ELF-1 (cell line): Measurements from ENCODE around the gene MAN1B1.
A peak's percentile ranks its signal among the peaks of the same experiment; 100 is the strongest.

Experiments
- DNase-seq: peaks from one replicate; pipeline ENCODE4 v3.0.0-alpha.2; 2016; ENCODE audit warnings: low read depth, low spot score

The MAN1B1 gene

DNA sequence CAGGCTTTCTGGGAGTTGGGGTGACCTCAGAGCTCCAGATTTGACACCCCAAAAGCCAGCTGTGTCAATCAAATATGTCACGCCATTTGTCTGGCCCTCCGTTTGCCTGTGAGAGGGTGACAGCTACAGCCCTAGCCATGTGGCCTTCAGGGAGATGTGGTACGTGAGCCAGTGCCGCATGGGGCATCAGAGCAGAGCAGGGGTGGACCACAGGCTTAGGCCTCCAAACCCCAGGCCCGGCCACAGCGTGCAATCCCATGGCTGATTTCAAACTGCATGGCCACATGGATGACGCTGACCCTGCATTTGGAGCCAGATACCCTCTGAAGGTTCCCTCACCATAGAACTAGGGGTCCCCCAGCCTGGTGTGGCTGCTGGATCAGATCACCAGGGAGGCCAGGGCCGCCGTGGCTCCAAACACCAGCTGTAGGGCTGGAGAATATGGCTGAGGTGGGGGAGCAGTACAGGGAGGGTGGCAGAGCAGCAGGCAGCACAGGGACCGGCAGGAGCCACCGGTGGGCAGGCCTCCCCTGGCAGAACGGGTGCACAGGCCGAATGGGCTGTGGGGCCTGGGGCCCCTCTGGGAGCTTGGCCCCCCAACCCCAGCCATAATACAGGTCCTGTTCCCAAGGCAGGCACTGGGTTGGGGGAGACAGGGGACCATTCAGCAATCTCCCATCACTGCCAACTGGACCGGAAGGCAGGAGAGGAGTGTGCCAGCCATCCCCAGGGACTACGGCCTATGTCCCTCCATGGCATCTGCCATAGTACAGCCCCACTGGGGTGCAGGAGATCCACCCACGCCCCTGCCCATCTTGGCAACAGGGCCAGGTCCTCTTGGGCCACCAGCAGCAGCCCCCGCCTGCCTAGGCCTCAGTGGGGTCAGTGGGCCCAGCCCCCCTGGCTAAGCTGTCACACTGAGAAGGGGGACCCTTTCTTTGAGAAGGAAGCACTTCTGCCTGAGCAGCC lies 18.0 kb upstream of the MAN1B1 start:
- no peak for DNase-seq

DNA sequence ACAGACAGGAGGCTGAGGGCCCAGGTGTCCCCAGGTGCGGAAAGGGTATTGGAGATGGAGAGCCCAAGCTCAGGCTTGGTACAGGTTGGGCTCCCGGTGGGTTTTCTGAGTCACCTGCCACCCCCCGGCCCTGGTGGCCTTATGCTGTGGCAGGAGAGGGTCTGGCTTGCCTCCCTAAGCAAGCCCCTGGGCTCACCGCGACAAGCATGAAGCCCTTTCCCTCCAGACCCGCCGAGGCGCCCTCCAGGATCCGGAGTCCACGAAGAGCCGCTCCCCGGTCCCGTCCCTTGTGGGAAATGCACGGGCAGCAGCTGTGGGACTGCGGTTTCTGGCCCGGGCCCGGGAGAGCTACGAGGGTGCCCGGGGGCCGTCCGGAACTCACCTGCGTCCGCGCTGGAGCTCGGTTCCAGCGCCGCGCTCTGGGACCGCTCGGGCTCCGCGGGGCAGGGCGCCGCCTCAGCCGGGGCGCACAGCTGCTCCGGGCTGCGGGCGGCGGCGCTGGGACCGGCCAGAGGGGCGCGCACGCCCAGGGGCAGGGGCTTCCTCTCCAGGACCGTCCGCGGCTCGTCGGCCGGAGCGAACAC lies 17.2 kb upstream of the MAN1B1 start:
- peak; percentile 57 for DNase-seq

DNA sequence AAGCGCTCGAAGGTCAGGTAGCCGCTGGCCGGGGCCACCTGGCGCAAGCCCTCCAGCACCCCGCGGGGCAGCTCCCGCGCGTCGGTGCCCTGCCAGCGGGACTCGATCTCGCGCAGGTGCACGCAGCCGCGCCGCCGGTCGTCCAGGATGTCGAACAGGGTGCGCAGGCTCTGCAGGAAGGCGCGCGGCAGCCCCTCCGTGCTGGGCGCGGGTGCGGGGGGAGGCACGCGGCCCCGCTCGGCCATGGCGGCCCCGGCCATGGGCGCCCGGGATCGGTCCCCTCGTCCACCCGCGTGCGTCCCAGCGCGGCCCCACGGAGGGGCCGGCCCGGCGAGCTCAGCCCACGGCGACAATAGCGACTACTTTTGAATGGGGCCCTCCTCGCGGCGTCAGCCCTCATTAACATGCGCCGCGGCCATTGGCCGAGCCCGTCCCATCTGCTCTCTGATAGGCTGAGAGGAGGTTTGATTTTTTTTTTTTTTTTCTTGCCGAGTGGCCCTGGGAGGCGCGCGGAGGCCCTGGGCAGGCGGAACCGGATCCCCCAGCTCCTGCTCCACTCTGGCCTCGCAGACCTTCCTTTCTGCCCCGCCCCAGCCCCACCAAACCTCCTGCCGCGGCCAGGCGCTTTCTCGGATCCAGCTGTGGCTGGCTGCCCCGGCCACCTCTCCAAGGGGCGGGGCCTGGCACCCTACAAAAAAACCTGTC lies 16.4 kb upstream of the MAN1B1 start, which contains the start of gene SAPCD2:
TSS of gene SAPCD2 (minus strand) at position 357 of the 705 bp plus-strand sequence. CDS start at position 260, 97 bp downstream.
- peak; percentile 97 for DNase-seq

DNA sequence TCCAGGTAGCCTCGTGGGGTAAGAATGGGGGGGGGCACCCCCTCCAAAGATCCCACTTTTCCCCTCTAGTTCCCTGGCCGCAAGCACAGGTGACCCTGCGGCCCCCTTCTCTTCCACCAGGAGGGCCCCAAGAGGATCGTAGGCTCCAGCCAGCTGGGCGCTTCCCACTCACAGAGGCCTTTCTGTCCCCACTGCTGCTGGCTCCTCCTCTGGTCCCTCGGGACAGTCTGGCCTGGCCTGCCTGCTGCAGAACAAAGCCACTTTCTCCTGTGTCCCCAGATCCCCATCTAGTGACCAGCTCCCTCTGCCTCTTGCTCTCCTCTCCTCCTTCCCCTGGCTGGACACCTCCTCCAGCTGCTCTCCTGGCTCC lies 15.9 kb upstream of the MAN1B1 start:
- no peak for DNase-seq

DNA sequence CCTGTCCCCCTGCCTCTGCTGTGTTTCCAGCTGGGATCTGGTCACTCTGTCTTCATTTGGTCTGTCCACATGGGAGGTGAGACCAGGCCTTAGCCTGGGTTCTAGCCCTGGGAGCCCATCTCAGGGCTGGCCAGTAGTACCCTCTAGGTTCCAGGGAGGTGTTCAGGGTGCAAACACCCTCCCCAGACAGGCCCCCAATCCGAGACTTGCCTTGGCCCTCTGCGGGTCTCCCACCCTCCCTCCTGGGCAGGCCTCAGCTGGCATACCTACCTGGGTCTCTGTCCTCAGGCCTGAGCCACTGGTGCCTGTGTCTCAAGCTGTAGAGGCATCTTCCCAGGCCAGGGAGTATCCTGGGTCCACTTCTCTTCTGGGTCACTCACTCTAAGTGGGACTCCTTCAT lies 15.5 kb upstream of the MAN1B1 start:
- DNase-seq = no peak

DNA sequence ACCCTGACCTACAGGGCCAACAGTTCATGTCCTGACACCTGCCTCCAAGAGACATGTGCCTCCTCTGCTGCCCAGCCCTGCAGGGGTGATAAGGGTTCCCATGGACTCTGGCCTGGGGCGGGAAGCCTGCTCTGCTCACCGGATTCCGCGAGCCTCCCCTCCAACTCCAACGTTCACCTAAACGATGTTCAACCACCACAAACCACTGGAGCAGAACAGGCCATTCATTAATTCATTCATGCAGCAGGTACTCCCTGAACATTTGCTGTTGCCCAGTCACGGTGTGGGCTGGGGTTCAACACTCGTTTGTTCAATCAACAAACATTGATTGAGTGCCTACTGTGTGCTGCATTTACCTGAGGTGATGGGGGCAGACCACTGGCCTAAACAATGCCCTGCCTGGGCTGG lies 12.8 kb upstream of the MAN1B1 start:
- no peak for DNase-seq

DNA sequence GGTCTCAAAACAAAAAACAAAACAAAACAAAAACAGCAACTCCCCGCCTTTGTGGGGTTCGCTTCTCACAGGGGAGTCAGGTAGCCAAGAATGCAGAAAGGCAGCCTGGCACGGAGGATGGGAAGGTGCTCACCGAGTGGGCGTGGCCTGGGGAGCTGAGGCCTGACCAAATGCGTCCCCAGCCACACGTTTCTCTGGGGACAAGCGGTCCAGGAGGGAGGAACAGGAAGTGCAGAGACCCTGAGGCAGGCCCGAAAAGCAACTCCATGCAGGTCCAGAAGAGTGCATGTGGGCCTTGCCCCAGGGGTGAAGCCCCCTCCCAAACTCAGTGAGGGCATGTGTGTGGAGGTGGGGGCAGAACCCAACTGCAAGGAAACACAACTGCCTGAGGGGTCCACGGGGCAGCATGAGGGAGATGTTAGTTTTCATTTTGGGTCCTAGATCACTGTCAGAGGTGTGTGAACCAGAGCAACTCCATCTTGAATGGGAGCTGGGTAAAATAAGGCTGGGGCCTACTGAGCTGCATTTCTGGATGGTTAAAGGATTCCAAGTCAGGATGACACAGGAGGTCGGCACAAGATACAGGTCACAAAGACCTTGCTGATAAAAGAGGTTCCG lies 12.0 kb upstream of the MAN1B1 start:
- DNase-seq = peak; percentile 30

DNA sequence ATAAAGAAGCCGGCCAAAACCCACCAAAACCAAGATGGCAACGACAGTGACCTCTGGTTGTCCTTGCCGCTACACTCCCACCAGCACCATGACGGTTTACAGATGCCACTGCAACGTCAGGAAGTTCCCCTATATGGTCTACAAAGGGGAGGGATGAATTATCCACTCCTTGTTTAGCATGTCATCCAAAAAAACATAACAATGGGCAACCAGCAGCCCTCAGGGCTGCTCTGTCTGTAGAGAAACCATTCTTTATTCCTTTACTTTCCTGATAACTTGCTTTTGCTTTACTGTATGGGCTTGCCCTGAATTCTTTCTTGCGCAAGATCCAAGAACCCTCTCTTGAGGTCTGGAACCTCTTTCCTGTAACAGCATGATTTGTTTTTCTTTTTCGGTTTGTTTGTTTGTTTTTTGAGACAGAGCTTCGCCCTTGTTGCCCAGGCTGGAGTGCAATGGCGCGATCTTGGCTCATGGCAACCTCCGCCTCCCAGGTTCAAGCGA lies 11.5 kb upstream of the MAN1B1 start:
- peak; percentile 75 for DNase-seq

DNA sequence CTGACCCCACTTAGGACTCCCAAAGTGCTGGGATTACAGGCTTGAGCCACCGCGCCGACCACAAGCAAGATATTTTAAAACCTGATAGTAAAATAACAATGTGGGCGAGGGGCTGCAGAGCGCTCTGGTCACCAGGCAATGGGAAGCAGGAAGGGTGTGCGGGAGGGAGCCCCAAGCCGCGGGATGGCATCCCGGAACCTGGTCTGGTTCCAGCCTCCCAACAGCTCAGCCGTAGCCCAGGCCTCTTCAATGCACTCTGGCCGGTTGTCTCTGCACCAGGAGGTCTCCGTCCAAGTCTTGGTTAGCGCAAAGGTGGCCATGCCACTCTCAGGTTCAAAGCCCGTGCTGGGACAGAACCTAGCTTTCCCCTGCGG lies 10.2 kb upstream of the MAN1B1 start:
- no peak for DNase-seq

DNA sequence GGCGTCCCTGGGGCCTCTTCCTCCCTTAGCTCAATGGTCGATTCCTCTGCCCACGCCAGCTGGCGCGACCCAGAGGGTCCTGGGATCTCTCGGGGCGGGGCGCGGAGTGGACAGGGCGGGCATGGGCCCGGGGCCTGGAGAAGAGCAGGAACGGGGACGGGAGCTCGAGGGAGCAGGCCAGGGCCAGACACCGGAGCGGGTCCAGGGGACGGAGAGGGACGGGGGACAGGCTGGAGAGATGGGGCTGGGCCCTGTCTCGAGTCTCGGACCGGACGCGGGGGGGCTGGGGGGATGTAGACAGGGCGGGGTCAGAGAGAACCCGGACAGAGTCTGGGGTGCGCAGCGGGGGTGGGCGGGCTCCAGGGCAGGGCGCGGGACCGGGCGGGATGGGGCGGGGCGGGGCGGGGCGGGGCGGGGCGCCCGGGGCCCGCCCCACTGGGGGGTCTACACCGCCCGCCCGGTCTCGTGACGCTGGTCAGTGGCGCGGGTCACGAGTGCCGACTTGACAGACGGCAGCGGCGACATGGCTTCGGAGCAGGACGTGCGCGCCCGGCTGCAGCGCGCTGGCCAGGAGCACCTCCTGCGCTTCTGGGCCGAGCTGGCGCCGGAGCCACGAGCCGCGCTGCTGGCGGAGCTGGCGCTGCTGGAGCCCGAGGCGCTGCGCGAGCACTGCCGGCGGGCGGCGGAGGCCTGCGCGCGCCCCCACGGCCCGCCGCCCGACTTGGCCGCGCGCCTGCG lies 9.6 kb upstream of the MAN1B1 start, which contains the start of gene UAP1L1:
TSS of gene UAP1L1 (plus strand) at position 508 of the 738 bp plus-strand sequence. CDS start at position 524, 16 bp downstream.
- no peak for DNase-seq

DNA sequence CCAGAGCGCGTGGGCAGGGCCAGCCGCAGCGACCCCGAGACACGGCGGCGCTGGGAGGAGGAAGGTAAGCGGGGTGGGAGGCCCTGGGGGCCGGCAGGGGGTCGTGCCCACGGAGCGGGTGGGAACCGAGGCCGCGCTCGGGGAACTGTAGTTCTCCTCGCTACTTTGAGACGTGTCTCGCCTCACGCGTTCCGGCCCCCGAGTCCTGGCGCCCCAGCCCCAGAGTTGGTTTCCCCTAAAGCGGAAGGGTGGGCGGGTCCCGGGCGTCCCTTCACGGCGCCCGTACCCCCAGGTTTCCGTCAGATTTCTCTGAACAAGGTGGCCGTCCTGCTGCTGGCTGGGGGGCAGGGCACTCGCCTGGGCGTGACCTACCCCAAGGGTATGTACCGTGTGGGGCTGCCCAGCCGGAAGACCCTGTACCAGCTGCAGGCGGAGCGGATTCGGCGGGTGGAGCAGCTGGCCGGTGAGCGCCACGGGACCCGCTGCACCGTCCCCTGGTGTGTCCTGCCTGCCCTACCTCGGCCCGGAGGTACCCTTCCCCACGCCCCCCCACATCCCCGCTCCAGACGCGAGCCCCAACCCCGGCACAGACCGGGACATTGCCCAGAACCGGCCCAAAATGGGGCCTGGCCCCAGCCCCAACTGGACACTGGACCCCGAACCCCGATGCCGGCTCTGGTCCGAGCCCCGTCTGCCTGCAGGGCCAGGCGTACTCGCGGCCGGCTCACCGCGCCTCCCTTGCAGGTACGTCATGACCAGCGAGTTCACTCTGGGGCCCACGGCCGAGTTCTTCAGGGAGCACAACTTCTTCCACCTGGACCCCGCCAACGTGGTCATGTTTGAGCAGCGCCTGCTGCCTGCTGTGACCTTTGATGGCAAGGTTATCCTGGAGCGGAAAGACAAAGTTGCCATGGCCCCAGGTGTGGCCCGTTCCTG lies 8.8 kb upstream of the MAN1B1 start:
- no peak for DNase-seq

DNA sequence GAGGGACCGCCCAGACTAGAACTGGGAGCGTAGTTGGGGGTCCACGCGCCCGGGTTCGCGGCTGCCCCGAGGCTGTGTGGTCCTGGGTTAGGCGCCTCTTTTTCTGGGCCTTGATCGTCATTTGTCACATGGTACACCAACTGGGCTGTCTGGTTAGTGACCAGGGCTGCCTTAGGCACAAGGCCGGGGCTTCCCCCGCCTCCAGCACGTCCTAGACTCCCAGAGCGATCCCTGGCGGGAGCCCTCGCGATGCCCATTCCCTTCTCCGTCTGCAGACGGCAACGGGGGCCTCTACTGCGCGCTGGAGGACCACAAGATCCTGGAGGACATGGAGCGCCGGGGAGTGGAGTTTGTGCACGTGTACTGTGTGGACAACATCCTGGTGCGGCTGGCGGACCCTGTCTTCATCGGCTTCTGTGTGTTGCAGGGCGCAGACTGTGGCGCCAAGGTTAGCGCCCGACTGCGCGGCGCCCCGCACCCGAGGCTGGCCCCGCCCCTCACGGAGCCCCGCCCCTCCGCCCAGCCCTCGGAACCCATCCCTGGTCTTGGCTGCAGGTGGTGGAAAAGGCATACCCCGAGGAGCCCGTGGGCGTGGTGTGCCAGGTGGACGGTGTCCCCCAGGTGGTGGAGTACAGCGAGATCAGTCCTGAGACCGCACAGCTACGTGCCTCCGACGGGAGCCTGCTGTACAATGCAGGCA lies 7.9 kb upstream of the MAN1B1 start:
- peak; percentile 81 for DNase-seq

DNA sequence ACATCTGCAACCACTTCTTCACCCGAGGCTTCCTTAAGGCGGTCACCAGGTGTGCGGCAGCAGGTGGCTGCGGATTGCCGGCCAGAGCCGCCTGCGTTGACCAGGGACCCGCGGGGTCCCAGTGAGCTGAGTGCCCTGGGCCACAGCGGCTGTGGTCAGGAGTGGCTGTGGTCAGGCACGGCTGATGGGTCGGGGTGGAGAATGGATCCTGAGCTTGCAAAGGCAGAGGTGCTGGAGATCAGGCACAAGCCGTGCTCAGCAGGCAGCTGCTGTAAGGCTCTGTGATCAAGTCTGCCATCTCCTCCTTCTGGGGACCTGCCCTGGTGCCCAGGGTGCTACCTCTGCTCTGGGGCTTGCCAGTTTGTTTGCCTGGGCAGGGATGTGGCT lies 7.4 kb upstream of the MAN1B1 start:
- no peak for DNase-seq

DNA sequence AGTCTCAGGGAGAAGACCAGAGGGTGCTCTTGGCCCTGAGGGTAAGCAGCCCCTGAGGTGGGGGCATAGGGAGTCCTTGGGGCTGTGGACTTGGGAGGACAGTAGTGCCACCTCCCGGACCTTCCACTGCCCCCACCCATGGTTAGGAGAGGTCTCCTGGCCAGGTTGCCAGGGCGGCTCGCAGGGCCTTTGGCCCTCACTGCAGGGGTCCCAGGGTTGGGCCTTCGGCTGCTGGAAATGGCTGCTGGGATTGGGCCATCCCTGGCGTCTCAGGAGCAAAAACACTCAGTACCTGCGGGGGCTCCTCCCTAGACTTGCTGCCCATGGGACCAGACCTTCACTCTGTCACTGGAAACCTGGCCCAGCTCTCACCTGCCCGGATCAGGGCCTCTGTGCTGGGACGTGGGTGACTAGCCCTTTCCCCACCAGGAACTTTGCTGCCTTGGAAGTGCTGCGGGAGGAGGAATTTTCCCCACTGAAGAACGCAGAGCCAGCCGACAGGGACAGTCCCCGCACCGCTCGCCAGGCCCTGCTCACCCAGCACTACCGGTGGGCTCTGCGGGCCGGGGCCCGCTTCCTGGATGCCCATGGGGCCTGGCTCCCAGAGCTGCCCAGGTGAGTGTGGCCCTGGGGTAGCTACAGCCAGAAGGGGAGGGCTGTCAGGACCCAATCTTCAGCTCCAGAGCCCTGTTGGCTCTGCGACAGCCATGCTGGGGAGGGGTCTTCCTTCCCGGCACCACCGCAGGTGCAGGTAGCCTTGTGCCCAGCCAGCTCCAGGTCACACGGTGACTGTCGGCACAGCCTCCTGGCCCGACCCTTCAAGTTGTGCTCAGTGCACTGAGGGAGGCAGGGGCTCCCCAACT lies 6.3 kb upstream of the MAN1B1 start:
- no peak for DNase-seq

DNA sequence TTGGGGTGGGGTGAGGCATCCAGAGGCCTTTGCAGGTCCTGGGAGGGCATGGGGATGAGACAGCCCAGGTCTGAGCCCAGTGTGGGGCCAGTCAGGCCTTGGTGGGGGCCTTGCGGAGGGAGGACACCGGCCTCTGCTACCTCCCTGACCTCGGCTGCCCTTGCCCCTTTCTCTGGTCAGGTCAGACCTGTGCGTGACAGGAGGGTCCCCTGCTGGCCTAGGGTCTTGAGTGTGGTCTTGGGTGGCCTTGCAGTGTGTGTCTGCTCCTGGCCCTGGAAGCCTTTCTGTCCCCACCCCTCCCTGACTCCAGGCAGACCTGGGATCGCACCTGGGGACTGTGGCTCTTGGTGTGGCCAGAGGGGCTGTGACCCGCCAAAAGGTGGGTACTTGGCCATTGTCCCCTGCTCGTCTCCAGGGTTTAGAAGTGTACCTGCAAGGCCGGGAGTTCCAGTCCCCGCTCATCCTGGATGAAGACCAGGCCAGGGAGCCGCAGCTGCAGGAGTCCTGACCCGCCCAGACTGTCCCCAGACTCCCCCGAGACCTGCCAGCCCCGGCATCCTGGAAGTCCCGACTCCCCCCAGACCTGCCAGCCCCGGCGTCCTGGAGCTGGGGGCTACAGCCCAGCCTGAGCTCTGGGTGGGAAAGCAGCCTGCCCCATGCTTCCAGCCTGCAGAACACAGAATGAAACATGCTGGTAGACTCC lies 4.4 kb upstream of the MAN1B1 start:
- DNase-seq = no peak

DNA sequence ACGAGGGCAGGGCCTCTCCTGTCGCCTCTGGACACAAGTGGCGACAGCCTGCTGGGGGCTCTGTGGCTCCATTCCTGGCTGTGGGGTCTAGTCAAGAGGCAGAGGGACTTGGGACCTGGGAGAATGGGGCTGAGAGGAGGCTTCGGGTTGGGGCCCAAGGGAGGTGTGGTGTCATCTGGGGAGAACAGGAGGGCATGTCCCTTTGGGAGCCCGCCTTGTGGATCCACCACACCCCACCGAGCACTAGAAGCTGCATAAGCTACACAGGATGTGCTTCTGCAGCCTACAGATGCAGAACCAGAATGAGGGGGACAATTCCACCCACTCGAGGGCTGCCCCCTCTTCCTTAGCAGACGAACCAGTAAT lies 3.9 kb upstream of the MAN1B1 start:
- DNase-seq = no peak

DNA sequence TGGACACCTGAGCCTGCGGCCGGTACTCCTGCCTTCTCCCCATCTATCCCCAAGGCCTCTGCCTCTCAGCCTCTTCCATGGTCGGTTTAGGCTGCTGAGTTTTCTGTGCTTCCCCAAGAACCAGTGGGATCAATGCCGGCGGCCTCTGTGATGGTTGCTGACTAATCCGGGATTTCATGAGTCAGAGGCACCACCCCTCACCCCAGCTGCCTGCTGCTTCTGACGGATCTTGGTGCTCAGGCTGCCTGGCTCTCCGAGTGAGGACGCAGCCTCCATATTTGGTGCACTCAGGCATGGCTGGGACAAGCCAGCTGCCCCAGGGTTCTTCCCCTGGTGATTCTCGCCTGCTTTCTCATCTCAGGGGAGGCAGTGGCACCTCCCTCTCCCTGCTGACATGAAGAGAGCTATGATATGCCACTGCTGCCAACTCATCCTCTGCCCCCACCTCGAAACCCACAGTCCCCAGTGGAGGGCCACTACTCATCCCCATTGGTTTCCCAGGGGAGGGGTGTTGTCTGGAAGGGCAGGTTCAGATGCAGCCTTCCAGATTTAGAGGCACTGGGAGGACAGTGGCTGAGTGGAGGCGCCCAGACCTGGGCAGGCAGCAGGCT lies 3.3 kb upstream of the MAN1B1 start:
- peak; percentile 76 for DNase-seq
